ENCODE measurements around the gene TACC3. TPM values are rescaled to one million over a fixed set of nuclear protein-coding genes. Genes with fewer than 3 reads are reported as not detected.

TACC3 gene
- total and polyA plus RNA-seq, 2 of the 8 experiments (the other 6 are each of a cell fraction or from before 2014, with no cell fraction given) = 73.8 to 148 TPM

GRCh38 chr4:1777822-1778641, 56.7 kb downstream of the TACC3 start:
- no peak overlapping the region for H3K23ac ChIP-seq (ENCODE audit: insufficient read length)
- H3K56ac ChIP-seq (replicated peaks; ENCODE audit: insufficient read length, low read depth, low read length) = peak overlapping the region; percentile 26
- H2BK15ac ChIP-seq (ENCODE audit: low read length) = peak overlapping the region; percentile 46; the same call in 1 of the 2 replicates
- H3K27ac ChIP-seq (ENCODE audit: low read depth, low read length) = peak overlapping the region; percentile 60; the same call in 1 of the 2 replicates
- FAIRE-seq (no peak), DNase-seq (ENCODE audit: low read depth in 1 of 2, low spot score in 2 of 2) (peak; percentile 56 to 78)
- H4K8ac ChIP-seq (ENCODE audit: extremely low read depth, insufficient read depth, low read length) = peak overlapping the region; percentile 84; the same call in 1 of the 2 replicates
- peak overlapping the region; percentile 99 for H4K91ac ChIP-seq (replicated peaks; ENCODE audit: insufficient read length, low read length)
- peak overlapping the region; percentile 78 for H4K5ac ChIP-seq (ENCODE audit: insufficient read length, low read depth, low read length)
- H3K4me2 ChIP-seq (ENCODE audit: insufficient read depth in 1 of 2, low read depth in 2 of 2, low read length in 2 of 2) = peak overlapping the region; percentile 43 to 55; a peak in 3 of 4 replicates
- peak overlapping the region; percentile 97 for H3K18ac ChIP-seq (ENCODE audit: extremely low read depth, low read length)
- 25% methylated on average over 25 of the region's 27 CpGs; no CpG with 5 or more reads in 1 of the 2 experiments for WGBS, 2 experiments (ENCODE audit: extremely low coverage in 1 of 2, insufficient coverage in 1 of 2, insufficient read length in 1 of 2, insufficient replicate concordance in 2 of 2, low coverage in 1 of 2, low lambda C conversion rate in 2 of 2, missing lambda C conversion rate in 1 of 2)
- H2AFZ ChIP-seq (ENCODE audit: low read length) = no peak overlapping the region
- no peak overlapping the region for H3K14ac ChIP-seq (ENCODE audit: insufficient read length)
- peak overlapping the region; percentile 98 for H3K4ac ChIP-seq (replicated peaks; ENCODE audit: insufficient read length, low read depth, low read length)
- no peaks in the 10 kb centered on the region for H3K27me3 ChIP-seq (replicated peaks in 1 of 4; ENCODE audit: control insufficient read depth in 3 of 4, extremely low read depth in 1 of 4, insufficient read depth in 3 of 4, low read length in 3 of 4)
- peak overlapping the region; percentile 100 for H2BK20ac ChIP-seq (ENCODE audit: low read length)
- no peaks in the 10 kb centered on the region for H3K79me2 ChIP-seq (ENCODE audit: control insufficient read depth in 1 of 2, insufficient read depth in 2 of 2, low read length in 2 of 2)
- H2BK12ac ChIP-seq (ENCODE audit: low read depth, low read length) = peak overlapping the region; percentile 99
- H3K9ac ChIP-seq (replicated peaks in 1 of 4; ENCODE audit: extremely low read depth in 1 of 4, low read depth in 3 of 4, low read length in 3 of 4) = no peak overlapping the region
- peak overlapping the region in 1 of 4 experiments; percentile 41; a peak in 2 of 8 replicates for H3K4me3 ChIP-seq (ENCODE audit: extremely low read depth in 1 of 4, insufficient read depth in 2 of 4, low read depth in 3 of 4, low read length in 4 of 4)
- H3K79me1 ChIP-seq (ENCODE audit: low read depth, low read length) = no peaks in the 10 kb centered on the region; the same call in 1 of the 2 replicates
- H2AK5ac ChIP-seq (ENCODE audit: low read depth, low read length) = peak overlapping the region; percentile 94; the same call in 1 of the 2 replicates
- no peaks in the 10 kb centered on the region for H3K9me3 ChIP-seq (ENCODE audit: insufficient read depth in 2 of 2, low read depth in 1 of 2, low read length in 1 of 2)
- H3K23me2 ChIP-seq (ENCODE audit: low read depth, low read length) = no peaks in the 10 kb centered on the region
- POLR2A ChIA-PET (ENCODE audit: partially characterized antibody) = interaction anchor here (0.7 to 17.2 kb wide), 13 partner anchors 9 to 285 kb away, joined by 3 to 170 read pairs (median 5); partner anchors contain the start of genes FGFR3, LETM1, TACC3 and TMEM129
- CTCF ChIA-PET (ENCODE audit: partially characterized antibody) = interaction anchor here (0.5 to 71.2 kb wide), 4 partner anchors 11 to 671 kb away, joined by 3 to 2507 read pairs (median 1256); partner anchors contain the start of gene FGFR3
- peak overlapping the region; percentile 96 for H2BK5ac ChIP-seq (ENCODE audit: low read depth, low read length)
- H3K4me1 ChIP-seq (replicated peaks in 1 of 4; ENCODE audit: control insufficient read depth in 3 of 4, insufficient read depth in 4 of 4, low read length in 3 of 4) = peaks cover 0 to 27% (median 22%) of the 10 kb centered on the region in 4 experiments; a peak in 6 of 7 replicates
- peak overlapping the region; percentile 99 for H2BK120ac ChIP-seq (replicated peaks; ENCODE audit: low read depth, low read length)
- H3K36me3 ChIP-seq (ENCODE audit: control insufficient read depth in 2 of 4, insufficient read depth in 4 of 4, low read length in 3 of 4) = no peaks in the 10 kb centered on the region
- peaks cover 0 to 2% of the 10 kb centered on the region in 2 experiments for H4K20me1 ChIP-seq (replicated peaks in 1 of 2; ENCODE audit: control insufficient read depth in 1 of 2, insufficient read depth in 2 of 2, low read length in 2 of 2)
